IMR-90 (cell line): ENCODE results near the gene USP32. TPM values are rescaled to one million over a fixed set of nuclear protein-coding genes. Genes with fewer than 3 reads are reported as not detected.

ENCODE experiments used
- ATAC-seq: fragments of 200-7000 bp; cut with Tn5 transposase; 2 replicates; pipeline ENCODE4 v1.9.1; 2020; ENCODE audit warnings: low read depth, mild to moderate bottlenecking, moderate library complexity
- BruUV-seq: library from RNA; stranded (reverse); fragments of 400-500 nt; replicated peaks from 2 replicates; lab custom pipeline; 2021; lab: Mats Ljungman, UMichigan
- CTCF ChIA-PET: fragments of 300-600 bp; formaldehyde crosslinking; extraction: SDS; loops from one replicate; lab custom pipeline; 2021; ENCODE audit warnings: antibody characterized with exemption; lab: Yijun Ruan, JAX
- POLR2A ChIA-PET: fragments of 300-600 bp; sonication (Branson Sonifier 250); formaldehyde crosslinking; loops from one replicate; lab custom pipeline; 2022; ENCODE audit warnings: antibody characterized with exemption; ENCODE audit not compliant: unreplicated experiment; lab: Charles Lee
- DNase-seq: peaks from one replicate; pipeline ENCODE4 v3.0.0; 2013
- H2AFZ ChIP-seq: replicated peaks from 2 replicates; pipeline ENCODE3; 2013; ENCODE audit warnings: low read length, mild to moderate bottlenecking; ENCODE audit not compliant: poor library complexity
- H2AK5ac ChIP-seq: 2 replicates; pipeline ENCODE4 v1.6.1; 2013; ENCODE audit warnings: low read depth, low read length, inconsistent platforms
- H2AK9ac ChIP-seq: replicated peaks from 2 replicates; pipeline ENCODE3; 2013; ENCODE audit warnings: mild to moderate bottlenecking, low read depth, low read length, moderate library complexity; ENCODE audit not compliant: poor library complexity
- H2BK120ac ChIP-seq: 2 replicates; pipeline ENCODE4 v1.6.1; 2013; ENCODE audit warnings: low read depth, low read length, inconsistent platforms
- H2BK15ac ChIP-seq: 3 replicates; pipeline ENCODE4 v1.6.1; 2013; ENCODE audit warnings: low read depth, low read length, inconsistent platforms
- H2BK20ac ChIP-seq: 2 replicates; pipeline ENCODE4 v1.6.1; 2013; ENCODE audit warnings: low read depth, mild to moderate bottlenecking, inconsistent platforms, low read length, moderate library complexity
- H2BK5ac ChIP-seq: 2 replicates; pipeline ENCODE4 v1.6.1; 2013; ENCODE audit warnings: mild to moderate bottlenecking, low read depth, low read length, inconsistent platforms; ENCODE audit not compliant: poor library complexity, severe bottlenecking
- H3K14ac ChIP-seq: replicated peaks from 2 replicates; pipeline ENCODE4 v1.6.1; 2013; ENCODE audit warnings: low read depth, low read length, inconsistent platforms
- H3K18ac ChIP-seq: 2 replicates; pipeline ENCODE4 v1.6.1; 2013; ENCODE audit warnings: low read depth, low read length, control low read depth
- H3K23ac ChIP-seq: 2 replicates; pipeline ENCODE4 v1.6.1; 2013; ENCODE audit warnings: low read depth, low read length, inconsistent platforms
- H3K27ac ChIP-seq: 2 replicates; pipeline ENCODE4 v1.5.1; 2013; ENCODE audit warnings: mild to moderate bottlenecking, control low read depth, low read length; ENCODE audit not compliant: insufficient read depth
- H3K27me3 ChIP-seq: 2 replicates; pipeline ENCODE4 v1.6.1; 2013; ENCODE audit warnings: low read length; ENCODE audit not compliant: control insufficient read depth, insufficient read depth
- H3K36me3 ChIP-seq: 2 replicates; pipeline ENCODE4 v1.6.1; 2013; ENCODE audit warnings: low read length, mixed read lengths; ENCODE audit not compliant: control insufficient read depth, insufficient read depth
- H3K4ac ChIP-seq: 2 replicates; pipeline ENCODE4 v1.6.1; 2013; ENCODE audit warnings: low read depth, low read length, inconsistent platforms
- H3K4me1 ChIP-seq: 2 replicates; pipeline ENCODE4 v1.6.1; 2013; ENCODE audit warnings: low read length, mixed read lengths; ENCODE audit not compliant: control insufficient read depth, insufficient read depth
- H3K4me2 ChIP-seq: 2 replicates; pipeline ENCODE4 v1.6.1; 2013; ENCODE audit warnings: low read depth, mild to moderate bottlenecking, control low read depth, low read length, moderate library complexity
- H3K4me3 ChIP-seq: 2 replicates; pipeline ENCODE4 v1.5.1; 2013; ENCODE audit warnings: low read depth, mild to moderate bottlenecking, control low read depth, low read length, moderate library complexity; ENCODE audit not compliant: insufficient read depth
- H3K56ac ChIP-seq: 2 replicates; pipeline ENCODE4 v1.6.1; 2013; ENCODE audit warnings: low read length, inconsistent platforms; ENCODE audit not compliant: insufficient read depth; ENCODE audit errors: extremely low read depth
- H3K79me1 ChIP-seq, 2 experiments: 2 replicates each; pipeline ENCODE4 v1.6.1; 2013; ENCODE audit warnings: low read length in 2 of 2, inconsistent platforms in 1 of 2, low read depth in 1 of 2
- H3K9ac ChIP-seq: 2 replicates; pipeline ENCODE4 v1.6.1; 2013; ENCODE audit warnings: low read depth, low read length, control low read depth
- H3K9me1 ChIP-seq: 2 replicates; pipeline ENCODE4 v1.6.1; 2013; ENCODE audit warnings: low read length, inconsistent platforms; ENCODE audit not compliant: insufficient read depth
- H3K9me3 ChIP-seq: 2 replicates; pipeline ENCODE4 v1.6.1; 2013; ENCODE audit warnings: low read length; ENCODE audit not compliant: control insufficient read depth, insufficient read depth
- H4K20me1 ChIP-seq: 2 replicates; pipeline ENCODE4 v1.6.1; 2013; ENCODE audit warnings: low read length, inconsistent platforms; ENCODE audit not compliant: insufficient read depth
- H4K5ac ChIP-seq: 2 replicates; pipeline ENCODE4 v1.6.1; 2013; ENCODE audit warnings: mild to moderate bottlenecking, low read depth, low read length, control low read depth
- H4K8ac ChIP-seq, 2 experiments: 2 replicates each; pipeline ENCODE4 v1.6.1; 2013; ENCODE audit warnings: low read depth in 2 of 2, low read length in 2 of 2, control low read depth in 1 of 2, inconsistent platforms in 1 of 2
- H4K91ac ChIP-seq: 2 replicates; pipeline ENCODE4 v1.6.1; 2013; ENCODE audit warnings: low read depth, low read length, inconsistent platforms; ENCODE audit not compliant: insufficient read depth
- CHD1 ChIP-seq: IDR thresholded peaks from 2 replicates; pipeline ENCODE4 v1.6.1; 2012; ENCODE audit warnings: low read depth, low read length, improper control_type of control experiment
- MAZ ChIP-seq: IDR thresholded peaks from 2 replicates; pipeline ENCODE4 v1.6.1; 2012; ENCODE audit warnings: low read depth, mild to moderate bottlenecking, low read length, improper control_type of control experiment, moderate library complexity, borderline replicate concordance
- RAD21 ChIP-seq: IDR thresholded peaks from 2 replicates; pipeline ENCODE4 v1.6.1; 2012; ENCODE audit warnings: low read length, improper control_type of control experiment
- RFX5 ChIP-seq: IDR thresholded peaks from 2 replicates; pipeline ENCODE4 v1.8.0; 2012; ENCODE audit warnings: low read depth, mild to moderate bottlenecking, low read length, moderate library complexity
- WGBS, 2 experiments: methylation state at CpG; one replicate each; pipeline versions ENCODE4 v1.1.5 to v1.1.7; 2013; ENCODE audit warnings: missing lambda C conversion rate in 2 of 2; ENCODE audit not compliant: insufficient read length in 1 of 2; ENCODE audit errors: extremely low coverage in 2 of 2; 5-methylcytosine and 5-hydroxymethylcytosine counted together
- dilution Hi-C: fragments of 300-500 bp; cut with HindIII; formaldehyde crosslinking; loops from one replicate; pipeline ENCODE4 v1.14.3; 2018; ENCODE audit warnings: low sequenced_read_pairs; ENCODE audit not compliant: unreplicated experiment
- in situ Hi-C: fragments of 300-500 bp; cut with MboI; formaldehyde crosslinking; loops from 3 replicates; pipeline ENCODE4 v1.14.3; 2019; ENCODE audit warnings: low sequenced_read_pairs, inconsistent platforms, mixed read lengths
- intact Hi-C: fragments of 100-400 bp; cut with micrococcal nuclease; formaldehyde crosslinking; loops from 2 replicates; pipeline ENCODE4 v1.10.0; 2022
- polyA plus RNA-seq, 3 experiments: library from polyadenylated mRNA; depleted of rRNA; stranded (reverse); fragments of >200 nt; gene quantifications; 2 replicates each; pipeline ENCODE4 v1.2.3, GENCODE V29; 2012; ENCODE audit warnings: low replicate concordance in 1 of 3
- total RNA-seq: library from RNA; depleted of rRNA; stranded (reverse); fragments of >200 nt; gene quantifications from 2 replicates; pipeline ENCODE4 v1.2.3, GENCODE V29; 2012

Gene USP32
- total and polyA plus RNA-seq, 2 of the 4 experiments (the other 2 are of a cell fraction), result 16.8 to 46.8 TPM

DNA sequence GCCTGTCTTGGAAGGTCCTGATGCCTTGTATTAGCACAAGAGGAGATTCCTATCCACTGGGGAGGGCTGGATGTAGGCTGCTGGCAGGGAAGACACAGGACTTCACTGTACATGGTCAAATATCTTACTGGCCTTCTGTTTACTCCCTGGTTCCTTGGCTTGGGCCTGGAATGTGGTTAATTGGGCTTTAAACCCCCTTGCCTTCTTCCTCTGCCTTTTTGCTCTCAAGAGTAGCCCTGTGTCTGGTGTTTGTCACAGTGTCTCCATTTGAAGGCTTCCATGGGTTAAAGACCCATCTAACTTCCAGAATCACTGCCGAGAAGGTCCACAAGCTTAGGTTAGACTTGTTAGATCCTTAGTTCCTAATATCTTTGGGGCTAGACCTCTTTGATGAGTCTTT, 23.2 kb upstream of the USP32 start:
- Histone ChIP-seq H2BK5ac (no peak overlapping the region), H3K18ac (no peak overlapping the region), H3K4me3 (no peak overlapping the region), H3K4me1 (no peaks in the 10 kb centered on the region), H4K91ac (no peak overlapping the region), H3K56ac (no peak overlapping the region), H4K8ac (no peak overlapping the region), H3K4ac (no peak overlapping the region), H2AFZ (no peak overlapping the region), H3K23ac (no peak overlapping the region), H3K27me3 (peaks cover 2% of the 10 kb centered on the region), H2BK20ac (no peak overlapping the region), H3K9me1 (no peaks in the 10 kb centered on the region), H4K5ac (no peak overlapping the region), H3K79me1 (no peaks in the 10 kb centered on the region), H3K27ac (no peak overlapping the region), H4K20me1 (no peaks in the 10 kb centered on the region), H2AK9ac (no peak overlapping the region), H3K9ac (no peak overlapping the region), H2AK5ac (no peak overlapping the region), H3K9me3 (no peaks in the 10 kb centered on the region), H3K4me2 (no peak overlapping the region), H3K14ac (no peak overlapping the region), H2BK120ac (no peak overlapping the region), H2BK15ac (no peak overlapping the region), H3K36me3 (no peaks in the 10 kb centered on the region)
- ATAC-seq (no peak), DNase-seq (no peak)
- no CpG with 5 or more reads among the region's 1 CpG for WGBS, 2 experiments
- intact Hi-C loops, result no loop called here
- dilution Hi-C loops, result no loop called here
- CTCF ChIA-PET, result no interaction called here
- POLR2A ChIA-PET, result no interaction called here
- no TSS peak for BruUV-seq
- no peak for TF ChIP-seq RAD21
- TF ChIP-seq MAZ, result no peak
- no peak for TF ChIP-seq RFX5
- no peak for TF ChIP-seq CHD1
- in situ Hi-C loops, result loop anchor here (25.0 kb wide), 1 partner anchor 278 kb away; the partner anchor contains the start of gene CA4
